ENCODE measurements around the gene RTKN. TPM values are rescaled to one million over a fixed set of nuclear protein-coding genes. Genes with fewer than 3 reads are reported as not detected.

The RTKN gene
- total and polyA plus RNA-seq, 2 of the 13 experiments (the other 11 are each of a cell fraction or from before 2014, with no cell fraction given), result 159 to 166 TPM

- TF ChIP-seq ZSCAN5A (CRISPR knock-in tag; IDR thresholded peaks at IDR 0.05; ENCODE audit: borderline replicate concordance) (peak; percentile 77; the same call in 1 of the 2 replicates), NCOA5 (CRISPR knock-in tag; IDR thresholded peaks at IDR 0.05) (no peak), ZNF678 (CRISPR knock-in tag; IDR thresholded peaks at IDR 0.05) (no peak), HNRNPK (IDR thresholded peaks at IDR 0.05; ENCODE audit: low read depth, low read length, poor library complexity, severe bottlenecking) (no peak), ZNF337 (CRISPR knock-in tag; IDR thresholded peaks at IDR 0.05; ENCODE audit: borderline replicate concordance, low read depth) (0 out of 2 replicates have a peak, but pooled peaks have one; percentile 40), RFX3 (CRISPR knock-in tag; IDR thresholded peaks at IDR 0.05) (no peak), ZNF451 (CRISPR knock-in tag; IDR thresholded peaks at IDR 0.05) (peak; percentile 73; the same call in 1 of the 2 replicates), GATAD2A (CRISPR knock-in tag; IDR thresholded peaks at IDR 0.05) (peak; percentile 57), BATF2 (CRISPR knock-in tag; IDR thresholded peaks at IDR 0.05) (0 out of 2 replicates have a peak, but pooled peaks have one; percentile 7), SAP130 (CRISPR knock-in tag; IDR thresholded peaks at IDR 0.05; ENCODE audit: low read depth) (peak; percentile 85), ZNF180 (CRISPR knock-in tag; IDR thresholded peaks at IDR 0.05; ENCODE audit: borderline replicate concordance, low read depth) (0 out of 2 replicates have a peak, but pooled peaks have one; percentile 9), CBX2 (IDR thresholded peaks at IDR 0.05; ENCODE audit: low read depth, low read length) (no peak), CBX2 (CRISPR knock-in tag; IDR thresholded peaks at IDR 0.05; ENCODE audit: low read depth) (no peak), SNRNP70 (IDR thresholded peaks at IDR 0.05; ENCODE audit: low read depth, low read length) (no peak), ZNF816 (CRISPR knock-in tag; IDR thresholded peaks at IDR 0.05; ENCODE audit: borderline replicate concordance) (no peak; the same call in 1 of the 2 replicates), ZNF646 (CRISPR knock-in tag; IDR thresholded peaks at IDR 0.05) (no peak), ZNF737 (CRISPR knock-in tag; IDR thresholded peaks at IDR 0.05; ENCODE audit: borderline replicate concordance) (no peak), NFYC (CRISPR knock-in tag; IDR thresholded peaks at IDR 0.05) (peak; percentile 22; the same call in 1 of the 2 replicates)
Measured at GRCh38 chr2:74391580-74392448, 49.9 kb downstream of the RTKN start (continued).
